ENCODE data around the gene RER1.

DNA sequence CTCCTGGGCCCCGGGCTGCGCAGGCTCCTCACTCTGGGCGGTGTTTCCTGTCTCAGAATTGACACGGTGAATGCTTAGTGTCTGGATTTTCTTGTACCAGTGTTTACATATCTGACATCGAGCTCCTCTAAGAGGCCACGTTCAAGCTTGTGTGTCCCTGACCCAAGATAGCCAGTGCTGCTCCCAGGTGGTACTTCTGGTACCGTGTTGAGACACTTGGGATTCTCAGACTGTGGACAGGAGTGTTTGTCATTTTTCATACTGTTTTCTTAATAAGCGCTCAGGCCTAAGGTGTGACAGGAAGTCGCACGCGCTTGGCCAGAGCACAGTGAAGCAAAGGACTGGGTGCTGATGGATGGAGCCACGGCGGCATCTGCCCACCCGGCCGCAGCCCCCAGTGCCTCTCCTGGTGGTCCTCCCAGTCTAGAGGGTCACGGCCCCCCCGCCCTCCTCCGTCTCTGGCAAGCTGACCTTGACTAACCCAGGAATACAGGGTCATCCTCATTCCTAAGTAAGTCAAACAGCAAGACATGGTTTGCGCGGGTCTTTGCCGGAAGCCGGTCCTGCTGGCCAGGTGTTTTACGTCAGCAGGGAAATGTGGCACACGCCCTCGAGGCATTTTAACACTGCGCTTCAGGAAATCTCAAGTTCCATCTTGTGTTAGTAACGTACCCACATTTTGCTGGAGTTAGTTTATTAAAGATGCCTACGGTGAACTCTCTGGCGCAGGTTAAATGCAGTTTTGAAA, 12.7 kb downstream of the RER1 start:
- TF ChIP-seq POLR2A (IDR thresholded peaks at IDR 0.05) (no peak), POLR2AphosphoS5 (IDR thresholded peaks at IDR 0.05) (peak in 1 of 3 donors; percentile 48), CTCF (IDR thresholded peaks at IDR 0.05 in 8 of 11, conservative IDR thresholded peaks at IDR 0.05 in 3 of 11) (no peak)

Data from spleen (tissue), 7 donors.